Cardiac muscle cell (in vitro differentiated cells and primary cell): Measurements from ENCODE around the gene PSMA7. TPM values are rescaled to one million over a fixed set of nuclear protein-coding genes. Genes with fewer than 3 reads are reported as not detected.
A peak's percentile ranks its signal among the peaks of the same experiment; 100 is the strongest.

Experiments used
- DNase-seq, 2 donors: peaks; one replicate each; pipeline versions ENCODE4 v3.0.0 to v3.0.0-alpha.2; 2010 to 2017; ENCODE audit warnings: low read depth in 1 of 2, low spot score in 1 of 2
- H3K27ac ChIP-seq: fragments of 200-600 bp; sonication (generic); 2 replicates; pipeline ENCODE4 v1.5.1; 2016
- H3K27me3 ChIP-seq: fragments of 200-600 bp; sonication (generic); 2 replicates; pipeline ENCODE4 v1.6.0; 2016; ENCODE audit warnings: control low read depth
- H3K36me3 ChIP-seq: fragments of 200-600 bp; sonication (generic); 2 replicates; pipeline ENCODE4 v1.5.1; 2016; ENCODE audit warnings: control low read depth
- H3K4me1 ChIP-seq: fragments of 200-600 bp; sonication (generic); 2 replicates; pipeline ENCODE4 v1.8.1; 2017; ENCODE audit warnings: low read depth, mild to moderate bottlenecking, mixed run types
- H3K4me3 ChIP-seq: fragments of 200-600 bp; sonication (generic); 2 replicates; pipeline ENCODE4 v1.5.1; 2016; ENCODE audit warnings: mild to moderate bottlenecking
- H3K9me3 ChIP-seq: fragments of 200-600 bp; sonication (generic); 2 replicates; pipeline ENCODE4 v1.5.1; 2017; ENCODE audit warnings: low read depth, mild to moderate bottlenecking, control low read depth
- polyA plus RNA-seq: library from polyadenylated mRNA; unstranded; fragments of >200 nt; fragmentation: Nextera tagmentation; extraction: Ambion mirVana; gene quantifications from 2 replicates; pipeline ENCODE4 v1.2.1, GENCODE V29; 2016
- total RNA-seq: library from RNA; depleted of rRNA; stranded (reverse); fragments of >200 nt; gene quantifications from 2 replicates; pipeline ENCODE4 v1.2.3, GENCODE V29; 2016
- TF ChIP-seq, protein P1 (sequence below): IDR thresholded peaks from 2 replicates; pipeline ENCODE4 v1.5.1; 2012; ENCODE audit warnings: low read depth, mild to moderate bottlenecking, low read length

PSMA7 gene
- total and polyA plus RNA-seq, 2 experiments from 2014 or later, result 333 to 505 TPM

DNA sequence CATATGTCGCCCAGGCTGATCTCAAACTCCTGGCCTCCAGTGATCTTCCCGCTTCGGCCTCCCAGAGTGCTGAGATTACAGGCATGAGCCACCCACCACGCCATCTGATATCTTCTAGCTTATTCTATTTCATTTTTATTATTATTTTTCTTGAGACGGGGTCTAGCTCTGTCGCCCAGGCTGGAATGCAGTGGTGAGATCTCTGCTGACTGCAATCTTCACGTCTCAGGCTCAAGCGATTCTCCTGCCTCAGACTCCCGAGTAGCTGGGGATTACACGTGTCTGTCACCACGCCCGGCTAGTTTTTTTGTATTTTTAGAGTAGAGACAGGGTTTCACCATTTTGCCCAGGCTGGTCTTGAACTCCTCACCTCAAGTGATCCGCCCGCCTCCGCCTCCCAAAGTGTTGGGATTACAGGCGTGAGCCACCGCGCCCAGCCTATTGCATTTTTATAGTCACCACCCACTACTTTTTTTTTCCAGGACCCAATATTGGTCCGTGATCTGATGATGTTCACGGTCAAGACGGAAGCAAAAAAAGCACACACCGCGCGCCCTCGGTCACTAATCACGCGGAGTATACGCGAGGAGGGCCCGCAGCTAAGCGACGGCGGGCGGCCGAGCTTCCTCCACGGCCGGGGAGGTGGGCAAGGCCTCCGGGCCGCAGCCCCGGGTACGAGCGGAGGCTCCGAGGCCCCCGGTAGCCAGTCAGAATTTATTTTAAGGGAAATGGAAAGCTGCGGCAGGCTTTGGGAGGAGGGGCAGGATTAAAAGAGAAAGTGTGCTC lies 22.0 kb downstream of the PSMA7 start:
- DNase-seq, result no peak
- peaks cover 13% of the 10 kb centered on the region for H3K36me3 ChIP-seq
- peak overlapping the region; percentile 98 for H3K27ac ChIP-seq
- no peaks in the 10 kb centered on the region for H3K27me3 ChIP-seq
- TF ChIP-seq, protein P1, sequence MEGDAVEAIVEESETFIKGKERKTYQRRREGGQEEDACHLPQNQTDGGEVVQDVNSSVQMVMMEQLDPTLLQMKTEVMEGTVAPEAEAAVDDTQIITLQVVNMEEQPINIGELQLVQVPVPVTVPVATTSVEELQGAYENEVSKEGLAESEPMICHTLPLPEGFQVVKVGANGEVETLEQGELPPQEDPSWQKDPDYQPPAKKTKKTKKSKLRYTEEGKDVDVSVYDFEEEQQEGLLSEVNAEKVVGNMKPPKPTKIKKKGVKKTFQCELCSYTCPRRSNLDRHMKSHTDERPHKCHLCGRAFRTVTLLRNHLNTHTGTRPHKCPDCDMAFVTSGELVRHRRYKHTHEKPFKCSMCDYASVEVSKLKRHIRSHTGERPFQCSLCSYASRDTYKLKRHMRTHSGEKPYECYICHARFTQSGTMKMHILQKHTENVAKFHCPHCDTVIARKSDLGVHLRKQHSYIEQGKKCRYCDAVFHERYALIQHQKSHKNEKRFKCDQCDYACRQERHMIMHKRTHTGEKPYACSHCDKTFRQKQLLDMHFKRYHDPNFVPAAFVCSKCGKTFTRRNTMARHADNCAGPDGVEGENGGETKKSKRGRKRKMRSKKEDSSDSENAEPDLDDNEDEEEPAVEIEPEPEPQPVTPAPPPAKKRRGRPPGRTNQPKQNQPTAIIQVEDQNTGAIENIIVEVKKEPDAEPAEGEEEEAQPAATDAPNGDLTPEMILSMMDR, result no peak
- H3K4me1 ChIP-seq, result peaks cover 36% of the 10 kb centered on the region
- no peaks in the 10 kb centered on the region for H3K9me3 ChIP-seq
- peak overlapping the region; percentile 70 for H3K4me3 ChIP-seq

DNA sequence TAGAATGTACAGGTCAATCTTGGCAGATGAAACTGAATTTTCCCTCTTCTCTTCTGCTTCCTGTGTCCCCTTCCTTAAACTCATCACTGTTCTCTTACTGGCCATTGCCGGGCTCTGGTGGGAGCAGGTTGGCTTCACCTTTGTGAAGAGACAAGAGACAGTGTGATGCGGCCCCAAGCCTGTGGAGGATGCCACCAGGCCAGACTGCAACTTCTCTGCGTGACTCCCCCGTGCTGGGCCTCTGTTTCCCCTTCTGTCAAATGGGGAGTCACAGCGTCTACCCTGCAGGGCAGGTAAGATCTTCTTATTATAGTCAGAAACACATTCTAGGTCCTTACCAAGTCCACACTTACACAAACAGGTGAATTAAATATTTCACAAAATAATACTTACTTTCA lies 22.8 kb downstream of the PSMA7 start:
- TF ChIP-seq, protein P1, result no peak
- Histone ChIP-seq H3K36me3 (peaks cover 5% of the 10 kb centered on the region), H3K4me1 (peaks cover 36% of the 10 kb centered on the region), H3K27ac (peak overlapping the region; percentile 51), H3K9me3 (no peaks in the 10 kb centered on the region), H3K4me3 (no peak overlapping the region), H3K27me3 (no peaks in the 10 kb centered on the region)
- DNase-seq, result no peak

DNA sequence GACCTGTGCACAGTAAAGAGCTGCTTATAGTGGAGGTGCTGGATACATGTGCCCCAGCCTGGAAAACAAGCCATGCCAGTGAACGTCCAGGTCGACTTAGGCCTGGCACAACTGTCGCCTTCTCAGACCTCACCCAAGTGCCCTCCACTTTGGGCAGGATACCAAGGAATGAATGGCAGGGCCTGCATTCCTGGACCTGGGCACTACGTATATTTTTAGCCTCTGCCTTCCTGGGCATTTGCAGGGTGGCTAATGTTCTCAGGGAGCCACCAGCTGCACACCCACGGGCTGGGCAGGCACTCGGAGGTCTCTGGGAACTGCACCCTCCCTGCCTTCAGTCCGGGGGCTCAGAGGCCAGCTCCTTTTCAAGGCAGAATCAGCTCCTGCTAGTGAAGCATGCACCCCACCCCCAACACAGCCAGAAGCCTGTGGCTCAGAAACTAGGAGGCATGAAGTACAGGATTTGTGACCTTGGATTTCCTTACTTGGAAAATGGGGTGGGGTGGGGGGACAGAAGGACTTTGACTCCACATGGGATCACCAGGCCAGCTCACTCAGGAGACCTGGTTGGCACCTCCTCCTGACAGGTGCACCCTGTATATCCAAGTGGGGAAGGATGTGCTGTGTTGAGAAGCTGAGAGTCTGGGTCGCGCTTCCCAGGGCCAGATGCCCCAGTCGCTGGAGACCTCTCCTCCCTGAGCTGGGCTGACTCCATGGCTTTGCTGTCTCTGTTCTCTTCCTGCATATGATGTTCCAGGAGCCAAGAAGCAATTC lies 23.4 kb downstream of the PSMA7 start:
- H3K27me3 ChIP-seq, result no peaks in the 10 kb centered on the region
- no peak overlapping the region for H3K4me3 ChIP-seq
- peak overlapping the region; percentile 51 for H3K27ac ChIP-seq
- no peaks in the 10 kb centered on the region for H3K9me3 ChIP-seq
- H3K4me1 ChIP-seq, result peaks cover 36% of the 10 kb centered on the region
- DNase-seq, result no peak
- H3K36me3 ChIP-seq, result no peaks in the 10 kb centered on the region
- TF ChIP-seq, protein P1, result no peak

DNA sequence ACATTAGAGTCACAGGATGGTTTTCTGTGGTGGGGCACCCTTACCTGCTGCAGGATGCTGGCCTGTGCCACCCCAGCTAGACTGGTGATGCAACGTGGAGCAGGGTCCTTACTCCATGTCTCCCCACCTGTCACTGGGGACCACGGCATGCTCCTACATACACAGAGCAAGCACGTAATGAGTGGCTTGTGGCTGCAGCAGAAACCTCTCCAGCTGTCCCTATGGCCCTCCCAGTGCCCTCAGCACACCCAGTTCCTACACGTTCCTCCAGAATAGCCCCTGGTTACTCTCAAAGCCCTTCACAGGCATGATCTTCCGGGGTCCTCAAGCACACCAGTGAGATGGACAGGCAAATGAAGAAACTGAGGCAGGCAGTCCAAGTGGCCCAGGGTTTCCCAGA lies 24.1 kb downstream of the PSMA7 start:
- DNase-seq, result no peak
- H3K27ac ChIP-seq, result peak overlapping the region; percentile 51
- TF ChIP-seq, protein P1, result no peak

DNA sequence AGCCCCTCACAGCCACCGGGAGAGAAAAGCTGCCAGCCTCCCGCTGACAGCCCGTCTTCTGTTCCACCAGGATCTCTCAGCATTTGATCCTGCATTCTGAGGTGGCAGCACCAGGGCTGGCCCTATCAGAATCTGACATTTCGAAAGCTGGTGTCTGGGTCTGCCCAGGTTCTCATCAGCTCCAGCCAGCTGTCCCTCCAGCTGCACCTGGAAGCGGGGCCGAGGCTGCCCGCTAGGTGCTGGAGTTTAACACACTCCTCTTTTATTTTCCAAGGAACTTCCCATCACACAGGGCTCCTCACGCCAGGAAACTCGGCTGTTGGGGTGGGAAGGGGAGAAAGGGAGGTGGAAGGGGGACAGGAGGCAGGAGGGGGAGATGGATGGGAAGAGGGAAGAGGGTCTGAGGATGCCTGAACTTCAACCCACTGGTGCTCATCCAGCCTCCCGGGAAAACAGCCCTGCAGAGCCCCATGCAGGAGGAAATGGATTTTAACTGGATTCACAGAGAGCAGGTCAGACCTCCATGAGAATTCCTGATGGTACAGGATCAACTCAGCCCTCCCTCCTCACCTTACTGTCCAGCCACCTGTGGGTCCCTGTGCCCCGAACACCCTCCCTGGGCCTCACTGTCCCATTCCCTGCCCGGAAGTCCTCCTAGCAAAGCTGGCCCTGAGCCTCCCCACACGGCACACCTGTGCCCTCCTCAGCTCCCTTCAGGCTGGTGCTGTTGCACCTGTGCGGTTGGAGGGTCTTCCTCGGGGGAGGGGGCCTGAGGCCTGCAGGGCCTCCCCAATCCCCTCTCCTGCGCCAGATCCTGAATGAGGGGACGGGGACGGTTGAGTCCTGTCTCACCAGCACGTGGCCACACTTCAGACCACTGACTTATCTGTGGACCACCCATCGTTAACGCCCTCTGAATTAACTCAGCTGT lies 24.8 kb downstream of the PSMA7 start:
- no peak for DNase-seq
- TF ChIP-seq, protein P1, result no peak
- H3K4me3 ChIP-seq, result no peak overlapping the region
- peaks cover 28% of the 10 kb centered on the region for H3K4me1 ChIP-seq
- no peaks in the 10 kb centered on the region for H3K9me3 ChIP-seq
- no peaks in the 10 kb centered on the region for H3K36me3 ChIP-seq
- no peak overlapping the region for H3K27ac ChIP-seq
- no peaks in the 10 kb centered on the region for H3K27me3 ChIP-seq

More for the DNA sequence above, 24.1 kb downstream of the PSMA7 start:
- peaks cover 36% of the 10 kb centered on the region for H3K4me1 ChIP-seq
- H3K27me3 ChIP-seq, result no peaks in the 10 kb centered on the region
- H3K36me3 ChIP-seq, result no peaks in the 10 kb centered on the region
- no peaks in the 10 kb centered on the region for H3K9me3 ChIP-seq
- H3K4me3 ChIP-seq, result no peak overlapping the region
